ENCODE measurements around the gene KLHL11.

GRCh38 chr17:41894791-41895331 lies 29.6 kb upstream of the KLHL11 start:
- TF ChIP-seq CTCF (IDR thresholded peaks at IDR 0.05) (no peak), POLR2A (IDR thresholded peaks at IDR 0.05) (no peak)
